ENCODE measurements around the gene MAPK1IP1L. TPM values are rescaled to one million over a fixed set of nuclear protein-coding genes. Genes with fewer than 3 reads are reported as not detected.

MAPK1IP1L gene
- total and polyA plus RNA-seq, 2 of the 13 experiments (the other 11 are each of a cell fraction or from before 2014, with no cell fraction given): 27.8 to 68.4 TPM

DNA sequence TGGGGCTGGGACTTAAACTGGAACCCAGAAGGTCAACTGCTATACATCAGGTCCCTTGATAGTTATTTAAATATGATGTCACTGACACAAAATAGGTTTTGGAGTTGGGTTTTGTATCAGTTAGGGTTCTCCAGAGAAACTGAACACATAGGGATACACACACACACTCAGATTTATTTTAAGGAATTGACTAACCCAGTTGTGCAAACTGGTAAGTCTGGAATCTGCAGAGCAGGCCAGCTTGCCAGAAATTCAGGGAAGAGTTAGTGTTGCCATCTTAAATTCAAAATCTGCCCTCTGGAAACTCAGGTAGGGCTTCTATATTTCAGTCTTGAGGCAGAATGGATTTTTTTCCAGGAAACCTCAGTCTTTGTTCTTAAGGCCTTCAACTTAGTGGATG lies 36.9 kb downstream of the MAPK1IP1L start:
- Histone ChIP-seq H3K4me1 (ENCODE audit: insufficient read depth, low read length) (0 out of 2 replicates have a peak, but pooled peaks cover 4% of the 10 kb centered on the region), H3K4me2 (ENCODE audit: low read depth, low read length) (no peak overlapping the region), H3K4me3 (replicated peaks in 1 of 3; ENCODE audit: insufficient read depth in 1 of 3, low read depth in 2 of 3, low read length in 3 of 3) (no peak overlapping the region), H3K27ac (ENCODE audit: extremely low read length, insufficient read depth, low read length) (no peak overlapping the region), H3K79me2 (ENCODE audit: insufficient read depth, low read length) (no peaks in the 10 kb centered on the region), H4K20me1 (ENCODE audit: insufficient read depth, low read length) (no peaks in the 10 kb centered on the region), H3K27me3 (ENCODE audit: control insufficient read depth in 1 of 2, insufficient read depth in 2 of 2, low read length in 2 of 2) (no peaks in the 10 kb centered on the region), H3K9me3 (ENCODE audit: low read length) (no peaks in the 10 kb centered on the region), H3K36me3 (replicated peaks in 1 of 2; ENCODE audit: control insufficient read depth in 1 of 2, insufficient read depth in 2 of 2, low read length in 2 of 2) (no peaks in the 10 kb centered on the region), H3K9ac (ENCODE audit: insufficient read depth, low read depth, low read length) (no peak overlapping the region), H2AFZ (ENCODE audit: low read length) (no peak overlapping the region)
- no peak for DNase-seq (ENCODE audit: low spot score)
- CTCF ChIA-PET (ENCODE audit: low intra/inter-chr PET ratio, low total read pairs): interaction anchor here (3.2 kb wide), 1 partner anchor 71 kb away, joined by 74 read pairs; no protein-coding TSS in a partner anchor
- no peak for FAIRE-seq
- ATAC-seq: no peak
- POLR2A ChIA-PET: no interaction called here
- in situ Hi-C loops (cut with HindIII; ENCODE audit: extremely low pct_ligation_motif_present, low pct_unique_long_range_greater_than_20kb) (no loop called here), intact Hi-C loops (cut with micrococcal nuclease; ENCODE audit: unreplicated experiment) (no loop called here)
- BruUV-seq (replicated peaks): no TSS peak
- no peak for TF ChIP-seq ZSCAN31 (CRISPR knock-in tag; IDR thresholded peaks at IDR 0.05; ENCODE audit: low read depth)
- no peak for TF ChIP-seq MATR3 (CRISPR knock-in tag; IDR thresholded peaks at IDR 0.05)
- TF ChIP-seq HNRNPLL (IDR thresholded peaks at IDR 0.05; ENCODE audit: low read depth, low read length, poor library complexity, severe bottlenecking): no peak
- no peak for TF ChIP-seq GZF1 (CRISPR knock-in tag; IDR thresholded peaks at IDR 0.05)
- TF ChIP-seq MXD4 (CRISPR knock-in tag; IDR thresholded peaks at IDR 0.05): no peak
- no peak for TF ChIP-seq MED8 (CRISPR knock-in tag; IDR thresholded peaks at IDR 0.05; ENCODE audit: insufficient replicate concordance)
- no peak for TF ChIP-seq ARNTL (CRISPR knock-in tag; IDR thresholded peaks at IDR 0.05)
- TF ChIP-seq, protein P1, sequence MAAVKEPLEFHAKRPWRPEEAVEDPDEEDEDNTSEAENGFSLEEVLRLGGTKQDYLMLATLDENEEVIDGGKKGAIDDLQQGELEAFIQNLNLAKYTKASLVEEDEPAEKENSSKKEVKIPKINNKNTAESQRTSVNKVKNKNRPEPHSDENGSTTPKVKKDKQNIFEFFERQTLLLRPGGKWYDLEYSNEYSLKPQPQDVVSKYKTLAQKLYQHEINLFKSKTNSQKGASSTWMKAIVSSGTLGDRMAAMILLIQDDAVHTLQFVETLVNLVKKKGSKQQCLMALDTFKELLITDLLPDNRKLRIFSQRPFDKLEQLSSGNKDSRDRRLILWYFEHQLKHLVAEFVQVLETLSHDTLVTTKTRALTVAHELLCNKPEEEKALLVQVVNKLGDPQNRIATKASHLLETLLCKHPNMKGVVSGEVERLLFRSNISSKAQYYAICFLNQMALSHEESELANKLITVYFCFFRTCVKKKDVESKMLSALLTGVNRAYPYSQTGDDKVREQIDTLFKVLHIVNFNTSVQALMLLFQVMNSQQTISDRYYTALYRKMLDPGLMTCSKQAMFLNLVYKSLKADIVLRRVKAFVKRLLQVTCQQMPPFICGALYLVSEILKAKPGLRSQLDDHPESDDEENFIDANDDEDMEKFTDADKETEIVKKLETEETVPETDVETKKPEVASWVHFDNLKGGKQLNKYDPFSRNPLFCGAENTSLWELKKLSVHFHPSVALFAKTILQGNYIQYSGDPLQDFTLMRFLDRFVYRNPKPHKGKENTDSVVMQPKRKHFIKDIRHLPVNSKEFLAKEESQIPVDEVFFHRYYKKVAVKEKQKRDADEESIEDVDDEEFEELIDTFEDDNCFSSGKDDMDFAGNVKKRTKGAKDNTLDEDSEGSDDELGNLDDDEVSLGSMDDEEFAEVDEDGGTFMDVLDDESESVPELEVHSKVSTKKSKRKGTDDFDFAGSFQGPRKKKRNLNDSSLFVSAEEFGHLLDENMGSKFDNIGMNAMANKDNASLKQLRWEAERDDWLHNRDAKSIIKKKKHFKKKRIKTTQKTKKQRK (IDR thresholded peaks at IDR 0.05; ENCODE audit: low read length): no peak
- TF ChIP-seq, protein P2, sequence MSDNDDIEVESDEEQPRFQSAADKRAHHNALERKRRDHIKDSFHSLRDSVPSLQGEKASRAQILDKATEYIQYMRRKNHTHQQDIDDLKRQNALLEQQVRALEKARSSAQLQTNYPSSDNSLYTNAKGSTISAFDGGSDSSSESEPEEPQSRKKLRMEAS (IDR thresholded peaks at IDR 0.05): no peak
- TF ChIP-seq, protein P3, sequence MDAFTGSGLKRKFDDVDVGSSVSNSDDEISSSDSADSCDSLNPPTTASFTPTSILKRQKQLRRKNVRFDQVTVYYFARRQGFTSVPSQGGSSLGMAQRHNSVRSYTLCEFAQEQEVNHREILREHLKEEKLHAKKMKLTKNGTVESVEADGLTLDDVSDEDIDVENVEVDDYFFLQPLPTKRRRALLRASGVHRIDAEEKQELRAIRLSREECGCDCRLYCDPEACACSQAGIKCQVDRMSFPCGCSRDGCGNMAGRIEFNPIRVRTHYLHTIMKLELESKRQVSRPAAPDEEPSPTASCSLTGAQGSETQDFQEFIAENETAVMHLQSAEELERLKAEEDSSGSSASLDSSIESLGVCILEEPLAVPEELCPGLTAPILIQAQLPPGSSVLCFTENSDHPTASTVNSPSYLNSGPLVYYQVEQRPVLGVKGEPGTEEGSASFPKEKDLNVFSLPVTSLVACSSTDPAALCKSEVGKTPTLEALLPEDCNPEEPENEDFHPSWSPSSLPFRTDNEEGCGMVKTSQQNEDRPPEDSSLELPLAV (CRISPR knock-in tag; conservative IDR thresholded peaks at IDR 0.05; ENCODE audit: low read depth): no peak
- TF ChIP-seq, protein P4, sequence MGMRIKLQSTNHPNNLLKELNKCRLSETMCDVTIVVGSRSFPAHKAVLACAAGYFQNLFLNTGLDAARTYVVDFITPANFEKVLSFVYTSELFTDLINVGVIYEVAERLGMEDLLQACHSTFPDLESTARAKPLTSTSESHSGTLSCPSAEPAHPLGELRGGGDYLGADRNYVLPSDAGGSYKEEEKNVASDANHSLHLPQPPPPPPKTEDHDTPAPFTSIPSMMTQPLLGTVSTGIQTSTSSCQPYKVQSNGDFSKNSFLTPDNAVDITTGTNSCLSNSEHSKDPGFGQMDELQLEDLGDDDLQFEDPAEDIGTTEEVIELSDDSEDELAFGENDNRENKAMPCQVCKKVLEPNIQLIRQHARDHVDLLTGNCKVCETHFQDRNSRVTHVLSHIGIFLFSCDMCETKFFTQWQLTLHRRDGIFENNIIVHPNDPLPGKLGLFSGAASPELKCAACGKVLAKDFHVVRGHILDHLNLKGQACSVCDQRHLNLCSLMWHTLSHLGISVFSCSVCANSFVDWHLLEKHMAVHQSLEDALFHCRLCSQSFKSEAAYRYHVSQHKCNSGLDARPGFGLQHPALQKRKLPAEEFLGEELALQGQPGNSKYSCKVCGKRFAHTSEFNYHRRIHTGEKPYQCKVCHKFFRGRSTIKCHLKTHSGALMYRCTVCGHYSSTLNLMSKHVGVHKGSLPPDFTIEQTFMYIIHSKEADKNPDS (CRISPR knock-in tag; IDR thresholded peaks at IDR 0.05): no peak
- no peak for TF ChIP-seq ZMAT3 (CRISPR knock-in tag; conservative IDR thresholded peaks at IDR 0.05)

Data from HepG2 (cell line).